ENCODE data around the gene POLR1D.
A peak's percentile ranks its signal among the peaks of the same experiment; 100 is the strongest.

The POLR1D gene

GRCh38 chr13:27641711-27642502 is 20.2 kb downstream of the POLR1D start:
- no peak for DNase-seq

DNA sequence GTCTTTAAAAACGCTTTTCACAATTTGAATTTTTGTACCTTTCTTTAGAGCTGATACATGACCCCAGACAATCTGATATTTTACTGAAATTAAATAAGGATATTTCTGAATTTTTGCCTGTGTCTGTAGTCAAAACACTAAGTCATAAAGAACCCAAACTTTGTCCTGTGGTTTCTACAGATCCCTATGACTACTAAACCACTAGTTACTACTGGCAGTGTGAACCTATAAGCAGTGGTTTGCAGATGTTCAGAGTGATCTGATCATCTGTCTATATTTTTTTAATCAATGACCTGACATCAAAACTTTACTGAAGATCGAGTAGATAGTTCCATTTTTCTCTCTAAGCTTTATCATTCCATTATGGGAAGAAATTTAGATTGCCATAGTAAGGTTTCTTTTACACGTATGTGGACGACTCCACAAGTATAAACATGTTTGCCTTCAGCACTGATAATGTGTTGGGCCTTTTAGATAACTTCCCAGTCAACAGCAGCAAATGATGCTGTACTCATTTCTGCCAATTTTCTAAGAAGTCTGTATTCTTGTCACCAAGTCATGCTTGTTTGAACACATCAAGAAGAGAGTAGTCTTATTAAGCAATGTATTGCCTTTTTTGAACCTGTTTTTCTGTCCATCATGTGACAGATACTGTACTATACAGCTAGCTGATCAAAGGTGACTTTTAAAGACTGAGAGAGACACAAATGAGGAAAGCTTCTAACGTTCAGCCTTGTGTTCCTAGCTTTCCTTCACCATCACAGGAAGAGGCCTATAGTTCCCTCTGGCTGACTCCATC is 21.8 kb downstream of the POLR1D start:
- DNase-seq = no peak

- DNase-seq = no peak
Observed at GRCh38 chr13:27644302-27644701, 22.6 kb downstream of the POLR1D start.

DNA sequence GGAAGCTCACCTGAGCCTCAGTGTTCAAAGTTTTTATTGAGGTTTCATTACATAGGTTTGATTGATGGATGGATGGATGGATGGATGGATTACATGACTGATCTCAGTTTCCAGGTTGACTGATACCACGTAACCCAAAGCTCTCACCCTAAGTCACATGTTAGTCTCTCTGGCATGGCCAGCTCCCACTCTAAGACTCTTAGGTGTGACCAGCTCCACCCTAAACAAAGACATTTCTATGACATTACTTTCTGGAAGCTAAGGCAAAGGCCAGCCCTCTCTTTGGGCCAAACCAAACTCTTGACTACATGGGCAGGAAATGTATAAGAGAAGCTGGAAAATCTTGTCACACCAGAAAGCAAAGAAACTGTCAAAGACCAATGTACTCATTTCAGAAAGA is 28.6 kb downstream of the POLR1D start:
- DNase-seq = no peak

DNA sequence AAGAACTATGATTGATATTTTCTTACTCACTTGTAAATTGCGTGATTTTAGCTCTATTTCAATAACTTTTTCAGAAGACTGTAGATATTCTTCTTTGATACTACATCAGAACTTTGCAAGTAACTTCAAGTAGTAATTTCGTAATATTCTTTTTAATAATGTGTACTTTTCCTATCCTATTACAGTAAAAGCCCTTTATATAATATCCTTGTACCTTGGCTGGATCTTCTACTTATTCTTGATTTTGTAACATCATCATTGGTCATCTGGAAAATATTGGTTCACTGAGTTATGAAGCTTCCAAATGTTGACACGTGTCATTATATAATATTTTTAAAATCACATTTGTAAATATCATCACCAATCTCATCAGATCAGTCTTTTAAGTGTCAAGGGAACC is 32.4 kb downstream of the POLR1D start:
- DNase-seq = no peak

- DNase-seq = no peak
Observed at GRCh38 chr13:27654816-27655215, 33.1 kb downstream of the POLR1D start.

- DNase-seq = peak in 1 of 2 experiments; percentile 35
Observed at GRCh38 chr13:27657724-27658123, 36.0 kb downstream of the POLR1D start.

GRCh38 chr13:27658546-27658945 is 36.9 kb downstream of the POLR1D start:
- no peak for DNase-seq

DNA sequence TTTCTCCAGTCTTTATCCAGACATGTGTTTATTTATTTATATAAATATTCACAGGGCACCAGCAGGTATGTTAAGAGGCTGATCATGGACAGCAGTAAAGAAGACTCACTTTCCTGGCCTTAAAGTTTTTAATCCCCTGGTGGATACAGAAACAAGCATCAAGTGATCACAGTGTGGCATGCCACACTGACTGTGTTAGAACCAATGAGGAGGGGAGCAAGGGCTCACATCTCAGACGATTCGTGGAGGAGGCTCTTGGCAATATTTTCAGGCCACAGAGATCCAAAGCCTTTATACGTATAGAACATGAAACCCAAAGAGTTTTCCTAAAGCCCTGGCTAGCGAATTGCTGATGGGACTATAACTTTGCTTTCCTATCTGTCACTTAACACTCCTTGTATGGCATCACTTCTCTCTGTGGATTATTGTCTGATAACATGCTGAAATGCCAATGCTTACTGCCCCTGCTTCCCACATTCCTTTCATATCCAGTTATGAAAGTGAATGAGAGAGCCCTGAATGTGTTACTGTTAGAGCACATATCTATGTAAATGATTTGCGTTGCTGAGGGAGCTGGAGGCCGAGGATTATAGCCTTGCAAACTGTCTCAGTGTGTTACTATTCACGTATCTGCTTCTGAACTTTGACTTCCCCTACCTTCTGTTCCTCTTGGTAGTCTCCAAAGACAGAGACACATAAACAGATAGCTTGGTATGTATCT is 37.6 kb downstream of the POLR1D start:
- DNase-seq = peak; percentile 35 to 77

GRCh38 chr13:27660511-27660910 is 38.8 kb downstream of the POLR1D start:
- DNase-seq = no peak

DNA sequence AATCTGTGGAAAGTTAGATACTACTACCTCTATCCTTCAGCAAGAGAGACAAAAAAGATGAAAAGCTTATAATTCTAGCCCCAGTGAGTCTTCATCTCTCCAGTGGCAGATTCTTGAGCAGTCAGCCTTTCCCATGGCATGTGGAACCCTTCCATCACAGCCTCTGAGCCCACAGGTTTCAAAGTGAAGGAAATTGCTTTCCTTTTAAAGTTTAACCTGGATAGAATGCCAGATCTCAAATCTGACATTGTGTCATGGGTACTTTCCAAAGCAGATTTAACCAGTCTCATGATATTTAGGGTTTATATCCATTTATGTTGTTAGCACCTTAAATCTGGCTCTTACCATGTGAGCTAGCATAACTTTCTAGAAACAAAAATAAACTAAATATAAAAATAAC is 39.3 kb downstream of the POLR1D start:
- no peak for DNase-seq

DNA sequence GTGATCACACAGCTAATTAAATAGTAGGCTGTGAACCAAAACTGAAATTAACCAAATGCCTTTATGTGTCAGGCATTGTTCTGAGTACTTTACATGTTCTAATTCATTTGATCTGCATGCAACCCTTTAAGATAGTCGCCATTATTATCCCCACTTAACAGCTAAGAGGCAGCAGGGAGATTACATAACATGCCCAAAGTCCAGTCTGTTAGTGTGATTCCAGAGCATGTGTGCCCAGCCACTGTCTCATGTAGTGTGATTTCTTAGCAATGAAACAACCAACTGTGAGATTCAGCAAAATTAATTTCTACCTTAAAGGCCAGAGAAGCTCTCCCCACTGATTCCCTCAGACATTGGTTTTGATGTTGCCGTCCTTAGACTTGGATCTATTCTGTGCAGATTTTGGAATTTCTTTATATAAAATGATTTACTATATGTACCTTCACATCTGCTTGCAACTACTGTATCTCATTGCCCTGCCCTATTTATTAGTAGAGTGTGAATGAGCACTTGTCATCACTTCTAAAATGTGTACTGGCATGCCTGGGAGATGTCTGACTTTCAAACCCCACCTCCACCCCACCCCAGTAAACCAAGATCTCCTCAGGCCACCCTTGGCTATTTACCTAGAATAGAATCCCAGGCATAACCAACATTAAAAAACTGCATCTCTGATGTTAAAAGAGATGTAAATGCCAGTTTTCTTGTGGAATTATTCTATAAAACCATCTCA is 41.2 kb downstream of the POLR1D start:
- DNase-seq = no peak

GRCh38 chr13:27663947-27664346 is 42.3 kb downstream of the POLR1D start:
- DNase-seq = no peak

DNA sequence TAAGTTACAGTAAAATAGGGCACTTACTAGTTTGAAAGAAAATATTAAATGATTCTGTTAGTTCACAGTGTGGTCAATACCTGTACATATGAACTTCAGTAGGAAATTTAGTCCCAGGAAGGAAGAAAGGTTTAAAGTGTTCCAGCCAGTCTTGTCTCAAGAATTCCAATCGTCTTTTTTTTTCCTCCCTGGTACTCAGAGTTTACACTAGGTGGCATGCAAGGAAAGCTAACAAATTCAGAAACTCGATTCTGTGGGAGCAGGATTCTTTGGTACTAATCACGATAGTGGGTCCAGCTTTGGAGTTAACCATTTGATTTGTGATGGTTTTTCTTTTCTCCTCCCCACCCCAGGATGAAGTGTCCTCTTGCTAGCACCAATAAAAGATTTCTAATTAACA is 43.6 kb downstream of the POLR1D start:
- peak; percentile 8 to 20 for DNase-seq

DNA sequence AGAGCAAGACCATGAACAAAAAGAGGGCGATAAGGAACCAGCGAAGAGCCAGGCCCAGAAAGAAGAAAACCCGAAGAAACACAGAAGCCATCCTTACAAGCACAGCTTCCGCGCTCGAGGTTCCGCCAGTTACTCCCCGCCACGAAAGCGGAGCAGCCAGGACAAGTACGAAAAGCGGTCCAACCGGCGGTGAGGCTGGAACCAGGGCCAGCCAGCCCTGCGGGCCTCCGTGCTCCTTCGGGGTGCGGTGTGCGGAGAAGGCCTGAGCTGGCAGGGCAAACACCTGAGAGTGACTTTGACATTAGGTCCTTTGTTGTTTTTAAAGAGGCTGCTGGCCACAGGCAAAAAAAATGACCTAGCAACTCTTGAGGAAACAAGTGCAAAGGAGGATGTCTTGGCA is 44.1 kb downstream of the POLR1D start:
- no peak for DNase-seq

GRCh38 chr13:27666951-27667350 is 45.3 kb downstream of the POLR1D start:
- DNase-seq = no peak

GRCh38 chr13:27667946-27668345 is 46.3 kb downstream of the POLR1D start:
- no peak for DNase-seq

GRCh38 chr13:27670861-27671260 is 49.2 kb downstream of the POLR1D start:
- DNase-seq = no peak

DNA sequence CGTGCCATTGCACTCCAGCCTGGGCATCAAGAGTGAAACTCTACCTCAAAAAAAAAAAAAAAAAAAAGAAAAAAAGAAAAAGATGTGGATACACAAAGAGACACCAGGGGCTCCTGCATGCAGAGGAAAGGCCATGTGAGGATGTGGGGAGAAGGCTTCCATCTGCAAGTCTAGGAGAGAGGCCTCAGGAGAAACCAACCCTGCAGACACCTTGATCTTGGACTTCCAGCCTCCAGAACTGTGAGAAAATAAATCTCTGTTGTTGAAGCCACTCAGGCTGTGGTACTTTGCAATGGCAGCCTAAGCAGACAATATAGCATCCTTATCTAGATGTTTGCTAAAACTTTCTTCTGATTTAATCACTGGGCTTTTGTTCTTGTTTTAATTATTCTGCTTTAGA is 50.3 kb downstream of the POLR1D start:
- no peak for DNase-seq

Data from NCI-H526 (cell line).